HG03025 (cell line): ENCODE results near the gene RETREG2.
A peak's percentile ranks its signal among the peaks of the same experiment; 100 is the strongest.

Source experiments
- ATAC-seq: cut with Tn5 transposase; IDR thresholded peaks from one replicate; pipeline ENCODE4 v1.9.1; 2021; ENCODE audit warnings: mild to moderate bottlenecking, moderate library complexity; ENCODE audit not compliant: unreplicated experiment, low FRiP score

Gene RETREG2

GRCh38 chr2:219213486-219214071 lies 35.5 kb downstream of the RETREG2 start:
- no peak for ATAC-seq

- ATAC-seq: no peak
Measured at GRCh38 chr2:219214141-219214540, 36.1 kb downstream of the RETREG2 start.

- no peak for ATAC-seq
Measured at GRCh38 chr2:219214786-219215185, 36.7 kb downstream of the RETREG2 start.

- no peak for ATAC-seq
Measured at GRCh38 chr2:219215871-219216534, 37.9 kb downstream of the RETREG2 start.

GRCh38 chr2:219216535-219216915 lies 38.5 kb downstream of the RETREG2 start:
- ATAC-seq: no peak

- ATAC-seq: peak; percentile 11
Measured at GRCh38 chr2:219218217-219218731, 40.2 kb downstream of the RETREG2 start.

GRCh38 chr2:219218732-219219701 lies 40.9 kb downstream of the RETREG2 start, which contains the start of gene ABCB6:
TSS of gene ABCB6 (minus strand) at chr2:219218958. CDS start at chr2:219218673, 285 bp downstream.
- peak; percentile 75 for ATAC-seq

- no peak for ATAC-seq
Measured at GRCh38 chr2:219219784-219220532, 41.9 kb downstream of the RETREG2 start.

GRCh38 chr2:219220652-219221402 lies 42.8 kb downstream of the RETREG2 start:
- no peak for ATAC-seq

- ATAC-seq: no peak
Measured at GRCh38 chr2:219221957-219222518, 44.0 kb downstream of the RETREG2 start.

- ATAC-seq: no peak
Measured at GRCh38 chr2:219223831-219224610, 45.9 kb downstream of the RETREG2 start.

- no peak for ATAC-seq
Measured at GRCh38 chr2:219225350-219225749, 47.3 kb downstream of the RETREG2 start.

GRCh38 chr2:219228041-219228910 lies 50.2 kb downstream of the RETREG2 start:
- no peak for ATAC-seq

- ATAC-seq: peak; percentile 1
Measured at GRCh38 chr2:219228911-219229304, 50.8 kb downstream of the RETREG2 start.

GRCh38 chr2:219229305-219230058 lies 51.4 kb downstream of the RETREG2 start, which contains the start of the genes ANKZF1 and ATG9A:
TSS of gene ANKZF1 (plus strand) at chr2:219229806. CDS start at chr2:219230258, 452 bp downstream.
TSS of gene ATG9A (minus strand) at chr2:219229636. CDS start at chr2:219228024, 1,612 bp downstream.
- ATAC-seq: peak; percentile 96

- ATAC-seq: peak; percentile 14
Measured at GRCh38 chr2:219230059-219230540, 52.0 kb downstream of the RETREG2 start.
